DND-41 (cell line): ENCODE results near the gene TSC2.

Experiments
- EZH2 ChIP-seq: IDR thresholded peaks from 3 replicates; pipeline ENCODE4 v1.6.1; 2012; ENCODE audit warnings: borderline replicate concordance, low read depth, mild to moderate bottlenecking, moderate library complexity, low read length, inconsistent platforms; ENCODE audit not compliant: severe bottlenecking
- TF ChIP-seq, protein P1 (sequence below): IDR thresholded peaks from 2 replicates; pipeline ENCODE4 v1.5.1; 2012; ENCODE audit warnings: borderline replicate concordance, low read length, moderate library complexity, mild to moderate bottlenecking; ENCODE audit not compliant: poor library complexity, severe bottlenecking; ENCODE audit errors: extremely low read depth

DNA sequence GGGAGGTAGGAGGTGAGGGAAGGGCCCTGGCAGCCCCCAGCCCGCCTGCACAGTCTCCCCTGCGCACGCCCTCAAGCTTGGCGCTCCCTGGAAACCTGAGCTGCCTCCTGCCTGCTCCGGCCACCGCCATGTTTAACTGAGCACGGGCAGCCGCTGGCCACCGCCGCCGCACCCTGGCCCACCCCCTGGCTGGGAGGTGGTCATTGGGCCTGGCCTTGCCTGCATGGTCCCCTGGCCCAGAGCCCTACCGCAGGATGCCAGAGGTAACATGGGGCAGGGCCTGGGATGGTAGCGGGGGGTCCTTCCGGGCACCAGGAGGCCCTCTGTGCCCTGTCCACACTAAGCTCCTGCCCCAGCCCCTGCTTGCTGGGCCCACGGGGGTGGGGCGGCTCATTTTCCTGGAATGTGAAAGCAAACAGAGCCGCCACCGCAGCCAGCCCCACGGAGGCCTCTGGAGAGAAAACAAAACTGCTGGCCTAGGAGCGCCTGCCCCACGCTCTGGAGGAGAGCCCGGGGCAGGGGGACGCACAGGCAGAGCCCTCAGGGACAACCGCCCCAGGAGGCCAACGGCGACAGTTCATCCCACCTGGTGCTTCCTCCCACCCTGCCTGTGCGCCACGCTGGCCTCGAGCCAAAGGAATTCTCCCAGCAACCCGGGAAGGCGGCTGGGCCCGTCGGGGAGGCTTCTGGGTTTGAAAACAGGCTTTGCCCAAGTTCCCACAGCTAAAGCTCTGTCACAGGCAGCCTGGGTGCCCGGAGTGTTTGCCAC lies 12.2 kb upstream of the TSC2 start:
- TF ChIP-seq, protein P1, sequence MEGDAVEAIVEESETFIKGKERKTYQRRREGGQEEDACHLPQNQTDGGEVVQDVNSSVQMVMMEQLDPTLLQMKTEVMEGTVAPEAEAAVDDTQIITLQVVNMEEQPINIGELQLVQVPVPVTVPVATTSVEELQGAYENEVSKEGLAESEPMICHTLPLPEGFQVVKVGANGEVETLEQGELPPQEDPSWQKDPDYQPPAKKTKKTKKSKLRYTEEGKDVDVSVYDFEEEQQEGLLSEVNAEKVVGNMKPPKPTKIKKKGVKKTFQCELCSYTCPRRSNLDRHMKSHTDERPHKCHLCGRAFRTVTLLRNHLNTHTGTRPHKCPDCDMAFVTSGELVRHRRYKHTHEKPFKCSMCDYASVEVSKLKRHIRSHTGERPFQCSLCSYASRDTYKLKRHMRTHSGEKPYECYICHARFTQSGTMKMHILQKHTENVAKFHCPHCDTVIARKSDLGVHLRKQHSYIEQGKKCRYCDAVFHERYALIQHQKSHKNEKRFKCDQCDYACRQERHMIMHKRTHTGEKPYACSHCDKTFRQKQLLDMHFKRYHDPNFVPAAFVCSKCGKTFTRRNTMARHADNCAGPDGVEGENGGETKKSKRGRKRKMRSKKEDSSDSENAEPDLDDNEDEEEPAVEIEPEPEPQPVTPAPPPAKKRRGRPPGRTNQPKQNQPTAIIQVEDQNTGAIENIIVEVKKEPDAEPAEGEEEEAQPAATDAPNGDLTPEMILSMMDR: no peak
- TF ChIP-seq EZH2: no peak
